ENCODE measurements around the gene POU2AF1.
A peak's percentile ranks its signal among the peaks of the same experiment; 100 is the strongest.
"Not testable (repeated sequence)": the region's sequence is repeated elsewhere in the genome, so short reads cannot be mapped to it uniquely, and the experiment has no call there.

POU2AF1 gene

DNA sequence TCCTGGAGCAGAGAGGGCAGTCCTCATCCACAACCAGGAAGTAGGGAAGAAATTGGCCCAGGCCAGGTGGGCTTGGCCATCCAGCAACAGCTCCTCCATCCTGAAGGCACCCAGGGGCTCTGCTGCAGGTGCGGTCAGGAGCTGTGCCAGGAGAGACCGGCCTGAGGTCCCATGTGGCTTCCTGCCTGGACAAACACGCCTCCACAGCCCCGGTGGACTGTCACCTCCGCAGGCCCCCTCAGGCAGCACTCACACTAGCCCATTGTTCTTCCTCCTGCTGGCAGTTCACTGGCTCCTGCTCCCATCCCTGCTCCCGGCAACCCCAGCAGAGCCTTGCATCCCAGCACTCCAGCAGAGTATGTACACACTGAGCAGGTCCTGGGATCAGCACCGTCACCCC, 16.0 kb upstream of the POU2AF1 start:
- no peak for DNase-seq
- H3K4me1 ChIP-seq (ENCODE audit: control extremely low read depth in 1 of 4, control insufficient read depth in 4 of 4, insufficient read depth in 4 of 4, low read length in 3 of 4): peaks cover 0 to 5% (median 1%) of the 10 kb centered on the region in 4 experiments
- ChIA-PET POLR2A (no interaction called here), CTCF (no interaction called here)
- H3K4me3 ChIP-seq (ENCODE audit: control insufficient read depth in 1 of 7, extremely low read depth in 1 of 7, insufficient read depth in 4 of 7, low read depth in 2 of 7, low read length in 6 of 7): no peak overlapping the region
- WGBS (ENCODE audit: insufficient coverage): 94% methylated on average over 6 of the region's 7 CpGs
- no peaks in the 10 kb centered on the region for H3K27me3 ChIP-seq (replicated peaks in 2 of 5; ENCODE audit: control insufficient read depth in 4 of 5, insufficient read depth in 5 of 5, low read length in 4 of 5)
- H3K36me3 ChIP-seq (ENCODE audit: control insufficient read depth in 4 of 4, insufficient read depth in 4 of 4, low read length in 3 of 4): no peaks in the 10 kb centered on the region
- H3K27ac ChIP-seq (ENCODE audit: insufficient read depth in 1 of 2, low read depth in 1 of 2, low read length in 2 of 2, poor library complexity in 1 of 2, severe bottlenecking in 2 of 2): no peak overlapping the region
- H3K9me3 ChIP-seq (ENCODE audit: control extremely low read depth in 1 of 5, control insufficient read depth in 4 of 5, insufficient read depth in 2 of 5, low read depth in 1 of 5, low read length in 4 of 5): no peaks in the 10 kb centered on the region

DNA sequence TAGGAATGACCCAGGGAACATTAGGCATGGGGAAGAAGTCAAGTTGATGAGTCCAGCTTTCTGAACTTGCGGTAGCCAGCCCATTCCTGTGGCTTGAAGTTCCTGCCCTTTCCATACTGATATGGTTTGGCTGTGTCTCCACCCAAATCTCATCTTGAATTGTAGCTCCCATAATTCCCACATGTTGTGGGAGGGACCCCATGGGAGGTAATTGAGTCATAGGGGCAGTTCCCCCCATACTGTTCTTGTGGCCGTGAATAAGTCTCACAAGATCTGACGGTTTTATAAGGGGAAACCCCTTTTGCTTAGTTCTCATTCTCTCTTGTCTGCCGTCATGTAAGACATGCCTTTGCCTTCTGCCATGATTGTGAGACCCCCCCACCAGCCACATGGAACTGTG, 15.1 kb upstream of the POU2AF1 start:
- 100% methylated on average over 3 of the region's 4 CpGs for WGBS (ENCODE audit: insufficient coverage)
- H3K9me3 ChIP-seq (ENCODE audit: control extremely low read depth in 1 of 5, control insufficient read depth in 4 of 5, insufficient read depth in 2 of 5, low read depth in 1 of 5, low read length in 4 of 5); POLR2A ChIA-PET; H3K4me1 ChIP-seq (ENCODE audit: control extremely low read depth in 1 of 4, control insufficient read depth in 4 of 4, insufficient read depth in 4 of 4, low read length in 3 of 4); H3K27me3 ChIP-seq (replicated peaks in 2 of 5; ENCODE audit: control insufficient read depth in 4 of 5, insufficient read depth in 5 of 5, low read length in 4 of 5); H3K4me3 ChIP-seq (ENCODE audit: control insufficient read depth in 1 of 7, extremely low read depth in 1 of 7, insufficient read depth in 4 of 7, low read depth in 2 of 7, low read length in 6 of 7); CTCF ChIA-PET; H3K36me3 ChIP-seq (ENCODE audit: control insufficient read depth in 4 of 4, insufficient read depth in 4 of 4, low read length in 3 of 4); H3K27ac ChIP-seq (ENCODE audit: insufficient read depth in 1 of 2, low read depth in 1 of 2, low read length in 2 of 2, poor library complexity in 1 of 2, severe bottlenecking in 2 of 2): not testable (repeated sequence)
- peak in 1 of 3 donors; percentile 13 for DNase-seq

DNA sequence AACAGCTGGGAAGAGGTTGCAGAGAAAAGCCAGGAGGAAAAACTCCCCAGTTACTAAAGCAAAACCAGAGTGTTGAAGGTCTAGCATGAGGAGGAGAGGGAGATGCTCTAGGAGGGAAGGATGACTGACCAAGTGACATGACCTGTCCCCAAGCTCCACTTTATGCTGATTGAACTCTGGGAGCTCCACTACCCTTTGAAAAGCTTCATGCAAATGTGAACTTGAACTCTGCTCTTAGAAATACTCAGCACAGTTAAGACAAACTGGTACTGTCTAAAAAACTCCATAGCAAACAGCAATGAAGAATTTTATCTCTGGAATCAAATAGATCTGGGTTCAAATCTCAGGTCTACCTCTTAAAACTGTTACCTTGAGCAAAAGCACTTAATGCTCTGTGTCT, 14.5 kb upstream of the POU2AF1 start:
- H3K4me3 ChIP-seq (ENCODE audit: control insufficient read depth in 1 of 7, extremely low read depth in 1 of 7, insufficient read depth in 4 of 7, low read depth in 2 of 7, low read length in 6 of 7): no peak overlapping the region
- CTCF ChIA-PET: no interaction called here
- POLR2A ChIA-PET: no interaction called here
- peaks cover 0 to 9% (median 6%) of the 10 kb centered on the region in 4 experiments for H3K4me1 ChIP-seq (ENCODE audit: control extremely low read depth in 1 of 4, control insufficient read depth in 4 of 4, insufficient read depth in 4 of 4, low read length in 3 of 4)
- H3K9me3 ChIP-seq (ENCODE audit: control extremely low read depth in 1 of 5, control insufficient read depth in 4 of 5, insufficient read depth in 2 of 5, low read depth in 1 of 5, low read length in 4 of 5): no peaks in the 10 kb centered on the region
- no peaks in the 10 kb centered on the region for H3K36me3 ChIP-seq (ENCODE audit: control insufficient read depth in 4 of 4, insufficient read depth in 4 of 4, low read length in 3 of 4)
- H3K27ac ChIP-seq (ENCODE audit: insufficient read depth in 1 of 2, low read depth in 1 of 2, low read length in 2 of 2, poor library complexity in 1 of 2, severe bottlenecking in 2 of 2): no peak overlapping the region
- no peak for DNase-seq
- no peaks in the 10 kb centered on the region for H3K27me3 ChIP-seq (replicated peaks in 2 of 5; ENCODE audit: control insufficient read depth in 4 of 5, insufficient read depth in 5 of 5, low read length in 4 of 5)

DNA sequence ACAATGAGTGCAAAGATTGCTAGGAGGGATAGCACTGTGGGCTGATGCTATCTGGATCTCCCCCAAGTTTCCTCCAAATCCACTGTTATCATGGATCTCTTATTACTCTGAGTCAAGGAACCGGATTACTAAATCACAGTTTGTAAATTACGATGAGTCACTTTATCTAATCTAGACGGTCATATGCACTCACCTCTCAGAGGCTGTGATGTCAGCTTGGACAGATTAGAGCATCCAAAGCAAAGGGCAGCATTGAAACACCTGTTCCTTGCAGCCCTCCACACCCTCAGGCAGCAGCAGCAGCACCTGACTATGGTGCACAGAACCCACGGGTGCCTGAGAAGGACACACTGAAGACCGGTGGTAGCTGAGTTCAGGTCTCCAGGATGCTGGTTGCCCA, 14.0 kb upstream of the POU2AF1 start:
- 100% methylated on average over 3 of the region's 5 CpGs for WGBS (ENCODE audit: insufficient coverage)
- H3K27me3 ChIP-seq (replicated peaks in 2 of 5; ENCODE audit: control insufficient read depth in 4 of 5, insufficient read depth in 5 of 5, low read length in 4 of 5): no peaks in the 10 kb centered on the region
- H3K4me3 ChIP-seq (ENCODE audit: control insufficient read depth in 1 of 7, extremely low read depth in 1 of 7, insufficient read depth in 4 of 7, low read depth in 2 of 7, low read length in 6 of 7): no peak overlapping the region
- peaks cover 0 to 12% (median 10%) of the 10 kb centered on the region in 4 experiments for H3K4me1 ChIP-seq (ENCODE audit: control extremely low read depth in 1 of 4, control insufficient read depth in 4 of 4, insufficient read depth in 4 of 4, low read length in 3 of 4)
- no peak overlapping the region for H3K27ac ChIP-seq (ENCODE audit: insufficient read depth in 1 of 2, low read depth in 1 of 2, low read length in 2 of 2, poor library complexity in 1 of 2, severe bottlenecking in 2 of 2)
- H3K36me3 ChIP-seq (ENCODE audit: control insufficient read depth in 4 of 4, insufficient read depth in 4 of 4, low read length in 3 of 4): no peaks in the 10 kb centered on the region
- H3K9me3 ChIP-seq (ENCODE audit: control extremely low read depth in 1 of 5, control insufficient read depth in 4 of 5, insufficient read depth in 2 of 5, low read depth in 1 of 5, low read length in 4 of 5): no peaks in the 10 kb centered on the region
- CTCF ChIA-PET: no interaction called here
- DNase-seq: no peak
- POLR2A ChIA-PET: no interaction called here

DNA sequence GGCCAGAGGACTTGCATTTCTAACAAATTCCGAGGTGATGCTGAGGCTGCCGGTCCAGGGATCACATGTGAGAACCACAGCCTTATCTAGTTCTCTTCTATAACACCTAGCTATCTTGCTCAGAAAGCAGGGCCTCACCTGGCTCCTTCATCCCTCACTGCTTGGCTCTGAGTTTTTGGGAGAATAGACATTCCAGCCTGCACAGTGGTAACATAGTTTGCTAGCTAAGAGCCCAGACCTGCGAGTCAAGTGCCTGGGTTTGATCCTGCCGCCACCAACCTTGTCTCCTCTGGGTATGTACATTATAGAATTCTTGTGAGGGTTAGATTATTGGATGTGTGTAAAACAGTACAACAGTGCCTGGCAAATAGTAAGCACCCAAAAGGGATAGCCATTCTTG, 13.5 kb upstream of the POU2AF1 start:
- H3K9me3 ChIP-seq (ENCODE audit: control extremely low read depth in 1 of 5, control insufficient read depth in 4 of 5, insufficient read depth in 2 of 5, low read depth in 1 of 5, low read length in 4 of 5): no peaks in the 10 kb centered on the region
- no peak overlapping the region for H3K27ac ChIP-seq (ENCODE audit: insufficient read depth in 1 of 2, low read depth in 1 of 2, low read length in 2 of 2, poor library complexity in 1 of 2, severe bottlenecking in 2 of 2)
- peaks cover 0 to 14% (median 11%) of the 10 kb centered on the region in 4 experiments for H3K4me1 ChIP-seq (ENCODE audit: control extremely low read depth in 1 of 4, control insufficient read depth in 4 of 4, insufficient read depth in 4 of 4, low read length in 3 of 4)
- no peaks in the 10 kb centered on the region for H3K27me3 ChIP-seq (replicated peaks in 2 of 5; ENCODE audit: control insufficient read depth in 4 of 5, insufficient read depth in 5 of 5, low read length in 4 of 5)
- WGBS (ENCODE audit: insufficient coverage): 98% methylated on average over 4 of the region's 4 CpGs
- CTCF ChIA-PET: no interaction called here
- H3K4me3 ChIP-seq (ENCODE audit: control insufficient read depth in 1 of 7, extremely low read depth in 1 of 7, insufficient read depth in 4 of 7, low read depth in 2 of 7, low read length in 6 of 7): no peak overlapping the region
- POLR2A ChIA-PET: no interaction called here
- DNase-seq: no peak
- H3K36me3 ChIP-seq (ENCODE audit: control insufficient read depth in 4 of 4, insufficient read depth in 4 of 4, low read length in 3 of 4): no peaks in the 10 kb centered on the region

DNA sequence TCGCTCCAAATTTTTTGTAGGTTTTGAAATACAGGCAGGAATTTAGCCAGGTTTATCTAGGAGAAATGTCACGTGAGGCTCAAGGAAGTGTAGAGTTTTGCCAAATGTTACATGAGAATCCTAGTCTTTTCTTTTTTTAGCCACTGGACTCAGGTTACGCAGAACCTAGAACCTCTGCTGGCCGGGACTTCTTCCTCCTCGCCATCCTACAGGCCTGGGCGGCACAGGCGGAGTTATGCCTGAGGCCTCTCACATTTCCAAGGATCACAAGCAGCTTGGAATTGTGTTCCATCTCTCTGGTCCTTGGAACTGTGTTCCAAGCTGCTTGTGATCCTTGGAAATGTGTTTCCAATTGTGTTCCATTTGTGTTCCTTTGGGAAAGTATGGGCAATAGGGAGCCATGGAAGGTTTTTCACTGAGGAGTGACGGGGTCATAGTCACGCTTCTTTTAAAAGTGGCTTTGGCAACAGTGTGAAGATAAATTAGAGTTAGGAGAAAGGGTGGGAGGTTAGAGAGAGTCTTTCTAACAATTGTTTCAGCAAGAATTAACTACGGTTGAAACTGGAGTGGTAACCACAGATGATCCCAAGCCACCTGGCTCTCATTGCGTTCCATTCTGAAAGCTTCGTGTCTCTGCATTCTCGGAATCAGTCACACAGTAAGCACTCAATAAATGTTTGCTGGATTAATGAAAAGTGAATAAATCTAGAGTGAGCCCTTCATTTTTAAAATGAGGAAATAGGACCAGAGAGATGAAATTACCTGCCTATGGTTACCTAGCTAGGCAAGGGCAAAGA, 12.5 kb upstream of the POU2AF1 start:
- ChIA-PET POLR2A (no interaction called here), CTCF (no interaction called here)
- Histone ChIP-seq H3K4me3 (ENCODE audit: control insufficient read depth in 1 of 7, extremely low read depth in 1 of 7, insufficient read depth in 4 of 7, low read depth in 2 of 7, low read length in 6 of 7) (no peak overlapping the region), H3K36me3 (ENCODE audit: control insufficient read depth in 4 of 4, insufficient read depth in 4 of 4, low read length in 3 of 4) (no peaks in the 10 kb centered on the region), H3K27ac (ENCODE audit: insufficient read depth in 1 of 2, low read depth in 1 of 2, low read length in 2 of 2, poor library complexity in 1 of 2, severe bottlenecking in 2 of 2) (no peak overlapping the region), H3K27me3 (replicated peaks in 2 of 5; ENCODE audit: control insufficient read depth in 4 of 5, insufficient read depth in 5 of 5, low read length in 4 of 5) (no peaks in the 10 kb centered on the region), H3K4me1 (ENCODE audit: control extremely low read depth in 1 of 4, control insufficient read depth in 4 of 4, insufficient read depth in 4 of 4, low read length in 3 of 4) (peaks cover 0 to 20% (median 12%) of the 10 kb centered on the region in 4 experiments), H3K9me3 (ENCODE audit: control extremely low read depth in 1 of 5, control insufficient read depth in 4 of 5, insufficient read depth in 2 of 5, low read depth in 1 of 5, low read length in 4 of 5) (no peaks in the 10 kb centered on the region)
- 99% methylated on average over 12 of the region's 13 CpGs for WGBS (ENCODE audit: insufficient coverage)
- DNase-seq: no peak

DNA sequence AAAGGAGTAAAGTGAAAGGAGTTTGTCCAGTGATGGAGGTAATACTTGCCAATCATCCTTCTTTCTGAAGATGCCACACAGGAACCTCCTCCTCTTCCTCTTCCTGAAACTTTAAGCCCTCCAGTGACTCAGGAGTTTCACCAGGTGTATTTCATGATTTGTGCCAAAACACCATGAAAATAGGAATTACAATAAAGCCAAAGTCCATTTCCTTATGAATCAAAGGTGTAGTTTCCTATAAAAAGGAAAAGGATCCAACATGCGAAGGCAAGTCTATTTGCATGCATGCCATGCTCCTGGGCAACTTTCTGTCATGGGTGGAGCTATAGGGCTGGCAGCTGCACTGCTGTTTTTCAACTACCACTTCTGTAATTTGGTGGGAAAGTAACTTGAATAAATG, 9.8 kb upstream of the POU2AF1 start:
- WGBS (ENCODE audit: insufficient coverage): 62% methylated on average over 1 of the region's 1 CpG
- CTCF ChIA-PET: interaction anchor here (0.7 to 2.2 kb wide), 3 partner anchors 10 to 58 kb away, joined by 3 to 6 read pairs (median 3); no protein-coding TSS in a partner anchor
- no peaks in the 10 kb centered on the region for H3K9me3 ChIP-seq (ENCODE audit: control extremely low read depth in 1 of 5, control insufficient read depth in 4 of 5, insufficient read depth in 2 of 5, low read depth in 1 of 5, low read length in 4 of 5)
- peak in 2 of 3 donors; percentile 37 to 48 for DNase-seq
- no peak overlapping the region for H3K27ac ChIP-seq (ENCODE audit: insufficient read depth in 1 of 2, low read depth in 1 of 2, low read length in 2 of 2, poor library complexity in 1 of 2, severe bottlenecking in 2 of 2)
- peak overlapping the region in 1 of 7 experiments; percentile 6 for H3K4me3 ChIP-seq (ENCODE audit: control insufficient read depth in 1 of 7, extremely low read depth in 1 of 7, insufficient read depth in 4 of 7, low read depth in 2 of 7, low read length in 6 of 7)
- no peaks in the 10 kb centered on the region for H3K27me3 ChIP-seq (replicated peaks in 2 of 5; ENCODE audit: control insufficient read depth in 4 of 5, insufficient read depth in 5 of 5, low read length in 4 of 5)
- POLR2A ChIA-PET: no interaction called here
- H3K4me1 ChIP-seq (ENCODE audit: control extremely low read depth in 1 of 4, control insufficient read depth in 4 of 4, insufficient read depth in 4 of 4, low read length in 3 of 4): peaks cover 0 to 20% (median 12%) of the 10 kb centered on the region in 4 experiments
- H3K36me3 ChIP-seq (ENCODE audit: control insufficient read depth in 4 of 4, insufficient read depth in 4 of 4, low read length in 3 of 4): no peaks in the 10 kb centered on the region
